BJ (cell line): ENCODE measurements around the gene IRX4. TPM values are rescaled to one million over a fixed set of nuclear protein-coding genes. Genes with fewer than 3 reads are reported as not detected.

Source experiments
- CTCF ChIA-PET: fragments of 350-600 bp; formaldehyde crosslinking; extraction: SDS; loops from one replicate; lab custom pipeline; 2021; ENCODE audit warnings: antibody characterized with exemption, inconsistent platforms; lab: Yijun Ruan, JAX
- POLR2A ChIA-PET: fragments of 300-600 bp; sonication (Branson Sonifier 250); formaldehyde crosslinking; extraction: SDS; loops from one replicate; lab custom pipeline; 2021; ENCODE audit warnings: antibody characterized with exemption; lab: Charles Lee
- DNase-seq: peaks from one replicate; pipeline ENCODE4 v3.0.0-alpha.2; 2011; ENCODE audit warnings: low read depth
- H3K27me3 ChIP-seq: 2 replicates; pipeline ENCODE4 v1.6.0; 2011; ENCODE audit warnings: low read length; ENCODE audit not compliant: control insufficient read depth, insufficient read depth
- H3K36me3 ChIP-seq: 2 replicates; pipeline ENCODE4 v1.5.1; 2011; ENCODE audit warnings: low read length; ENCODE audit not compliant: control insufficient read depth, insufficient read depth
- H3K4me3 ChIP-seq: 2 replicates; pipeline ENCODE4 v1.5.1; 2011; ENCODE audit warnings: low read depth, mild to moderate bottlenecking, control low read depth, low read length
- polyA plus RNA-seq: library from polyadenylated mRNA; depleted of rRNA; stranded (reverse); fragments of >200 nt; gene quantifications from 2 replicates; pipeline ENCODE4 v1.2.3, GENCODE V29; 2011
- TF ChIP-seq, protein P1 (sequence below): IDR thresholded peaks from 2 replicates; pipeline ENCODE4 v1.5.1; 2011; ENCODE audit warnings: low read depth, mild to moderate bottlenecking, control low read depth, inconsistent platforms, low read length, moderate library complexity; ENCODE audit not compliant: insufficient read depth

Gene IRX4
- polyA plus RNA-seq, 1 experiment, result not detected

DNA sequence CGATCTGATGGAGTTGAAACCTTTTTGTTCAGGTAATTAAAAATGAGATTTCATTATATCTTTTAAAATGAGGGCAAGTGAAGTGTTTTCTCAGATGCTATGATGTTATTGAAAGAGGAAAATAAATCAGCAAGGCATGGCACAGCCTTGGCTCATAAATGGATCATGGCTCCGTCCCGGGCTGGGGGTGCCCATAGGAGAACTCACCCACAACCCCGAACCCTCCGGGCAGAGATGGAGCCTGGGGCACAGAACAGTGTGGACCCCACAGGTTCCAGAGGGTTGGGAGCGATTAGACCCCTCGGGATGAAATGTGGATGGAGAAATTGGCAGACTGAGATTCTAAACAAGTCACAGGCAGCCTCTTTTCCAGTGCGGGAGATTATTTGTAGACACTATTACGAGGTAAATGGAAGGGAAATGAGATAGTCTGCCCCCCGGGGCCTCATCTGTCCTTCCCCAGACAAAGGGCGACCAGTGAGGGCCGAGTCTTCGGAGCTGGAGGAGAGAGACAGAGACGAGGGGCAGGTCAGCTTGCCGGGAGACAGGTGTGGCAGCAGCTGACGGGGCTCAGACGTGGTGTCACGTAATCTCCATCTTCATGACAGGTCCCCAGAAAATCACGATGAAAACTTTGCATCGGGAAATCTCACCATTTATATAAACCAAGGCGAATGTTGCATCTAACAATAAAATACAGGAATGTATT lies 47.9 kb downstream of the IRX4 start:
- DNase-seq, result no peak
- H3K27me3 ChIP-seq, result peaks cover 4% of the 10 kb centered on the region; the same call in 1 of the 2 replicates
- H3K4me3 ChIP-seq, result no peak overlapping the region
- CTCF ChIA-PET, result no interaction called here
- POLR2A ChIA-PET, result no interaction called here
- TF ChIP-seq, protein P1, sequence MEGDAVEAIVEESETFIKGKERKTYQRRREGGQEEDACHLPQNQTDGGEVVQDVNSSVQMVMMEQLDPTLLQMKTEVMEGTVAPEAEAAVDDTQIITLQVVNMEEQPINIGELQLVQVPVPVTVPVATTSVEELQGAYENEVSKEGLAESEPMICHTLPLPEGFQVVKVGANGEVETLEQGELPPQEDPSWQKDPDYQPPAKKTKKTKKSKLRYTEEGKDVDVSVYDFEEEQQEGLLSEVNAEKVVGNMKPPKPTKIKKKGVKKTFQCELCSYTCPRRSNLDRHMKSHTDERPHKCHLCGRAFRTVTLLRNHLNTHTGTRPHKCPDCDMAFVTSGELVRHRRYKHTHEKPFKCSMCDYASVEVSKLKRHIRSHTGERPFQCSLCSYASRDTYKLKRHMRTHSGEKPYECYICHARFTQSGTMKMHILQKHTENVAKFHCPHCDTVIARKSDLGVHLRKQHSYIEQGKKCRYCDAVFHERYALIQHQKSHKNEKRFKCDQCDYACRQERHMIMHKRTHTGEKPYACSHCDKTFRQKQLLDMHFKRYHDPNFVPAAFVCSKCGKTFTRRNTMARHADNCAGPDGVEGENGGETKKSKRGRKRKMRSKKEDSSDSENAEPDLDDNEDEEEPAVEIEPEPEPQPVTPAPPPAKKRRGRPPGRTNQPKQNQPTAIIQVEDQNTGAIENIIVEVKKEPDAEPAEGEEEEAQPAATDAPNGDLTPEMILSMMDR, result no peak
- H3K36me3 ChIP-seq, result no peaks in the 10 kb centered on the region

DNA sequence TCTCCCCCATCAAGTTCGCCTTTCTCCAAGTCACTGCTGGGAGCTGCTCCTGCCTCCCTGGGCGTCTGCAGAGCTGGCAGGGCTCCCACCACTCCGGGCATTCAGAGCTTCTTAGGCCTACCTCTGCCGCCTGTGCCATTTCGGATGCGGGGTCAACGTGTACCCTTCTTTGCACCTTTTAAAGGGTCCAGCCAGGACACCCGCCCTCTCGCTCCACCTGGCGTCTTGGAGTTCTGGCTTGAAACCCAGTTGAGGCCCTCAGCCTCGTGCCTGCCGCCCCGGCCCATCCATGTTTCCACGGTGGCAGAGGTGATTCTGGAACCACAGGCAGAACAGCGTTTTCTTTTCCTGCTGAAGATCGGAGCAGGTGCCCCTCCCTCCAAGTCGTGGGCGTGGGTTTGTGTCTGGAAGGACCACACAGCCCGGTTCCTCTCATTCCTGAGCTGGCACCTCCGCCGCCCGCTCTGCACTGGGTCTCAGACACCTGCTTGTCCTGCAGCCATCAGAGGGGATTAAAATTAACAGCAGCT lies 48.6 kb downstream of the IRX4 start:
- peaks cover 4% of the 10 kb centered on the region; the same call in 1 of the 2 replicates for H3K27me3 ChIP-seq
- H3K4me3 ChIP-seq, result no peak overlapping the region
- ChIA-PET POLR2A (no interaction called here), CTCF (no interaction called here)
- TF ChIP-seq, protein P1, result no peak
- DNase-seq, result no peak
- H3K36me3 ChIP-seq, result no peaks in the 10 kb centered on the region

DNA sequence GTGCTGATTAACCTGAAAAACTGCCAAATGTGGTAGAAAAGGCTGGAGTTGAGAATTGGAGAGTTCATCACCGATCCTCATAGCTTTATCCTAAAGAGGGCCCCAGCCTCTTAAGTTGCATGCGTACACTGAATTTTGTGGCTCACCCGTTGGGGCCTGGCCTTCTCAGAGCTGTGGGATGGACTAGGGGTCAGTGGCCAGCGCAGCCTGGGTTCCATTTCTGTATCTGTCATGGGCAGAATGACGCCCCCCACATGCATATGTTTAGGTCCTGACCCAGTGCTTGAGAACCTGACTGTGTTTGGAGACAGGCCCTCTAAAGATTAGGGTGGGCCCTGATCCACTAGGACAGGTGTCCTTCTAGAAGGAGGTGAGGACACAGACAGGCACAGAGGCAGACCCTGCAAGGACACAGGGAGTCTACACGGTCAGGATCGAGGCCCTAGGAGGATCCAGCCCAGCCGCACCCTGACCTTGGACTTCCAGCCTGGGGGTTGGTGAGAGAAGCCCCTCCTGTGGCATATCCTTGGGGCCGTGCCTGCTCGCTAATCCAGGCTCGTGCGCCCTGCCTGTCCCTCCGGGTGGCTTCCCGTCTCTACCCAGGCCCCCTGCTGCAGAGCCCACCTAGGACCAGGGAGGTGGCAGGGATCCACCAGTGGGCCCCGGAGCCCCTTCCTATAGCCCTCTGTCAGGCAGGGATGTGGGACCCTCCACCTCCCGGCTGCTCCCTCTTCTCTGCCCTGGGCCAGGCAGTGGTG lies 49.3 kb downstream of the IRX4 start:
- peaks cover 4% of the 10 kb centered on the region; the same call in 1 of the 2 replicates for H3K27me3 ChIP-seq
- POLR2A ChIA-PET, result no interaction called here
- no peak overlapping the region for H3K4me3 ChIP-seq
- TF ChIP-seq, protein P1, result no peak
- H3K36me3 ChIP-seq, result no peaks in the 10 kb centered on the region
- CTCF ChIA-PET, result no interaction called here
- no peak for DNase-seq

DNA sequence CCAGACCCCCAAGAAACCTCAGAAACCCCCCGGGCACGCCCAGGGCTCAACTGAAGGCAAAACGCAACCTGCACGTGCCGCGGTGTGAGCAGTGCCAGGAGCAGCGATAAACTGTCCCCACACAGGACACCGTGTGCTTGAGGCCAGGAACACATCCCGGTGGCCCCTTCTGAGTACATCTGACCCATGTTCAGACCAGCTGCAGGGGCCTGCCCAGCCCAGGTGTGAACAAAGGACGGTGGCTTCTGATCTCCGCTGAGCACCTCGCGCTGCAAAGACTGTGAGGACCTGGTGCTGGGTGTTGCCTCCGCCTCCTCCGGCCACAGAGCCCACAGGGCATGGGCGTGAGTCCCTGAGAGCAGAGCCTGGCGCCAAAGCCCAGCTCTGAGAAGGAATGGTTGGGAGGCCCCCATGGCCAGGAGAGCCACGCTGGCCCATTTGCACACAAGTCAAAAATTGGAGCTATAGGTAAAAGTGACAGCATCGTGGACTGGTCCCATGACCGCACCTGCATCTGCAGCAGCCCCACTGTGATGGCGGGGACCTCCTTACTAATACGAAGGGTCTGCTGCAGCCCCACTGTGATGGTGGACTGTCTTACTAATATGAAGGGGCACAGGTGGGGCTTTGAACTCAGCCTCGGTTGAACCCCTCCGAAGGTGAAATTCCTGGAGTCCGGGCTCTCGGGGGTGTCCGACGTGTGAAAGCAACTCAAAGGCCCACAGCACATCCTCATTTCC lies 50.0 kb downstream of the IRX4 start:
- CTCF ChIA-PET, result interaction anchor here (1.7 kb wide), 1 partner anchor 69 kb away, joined by 4 read pairs; no protein-coding TSS in a partner anchor
- no peak for DNase-seq
- peaks cover 4% of the 10 kb centered on the region; the same call in 1 of the 2 replicates for H3K27me3 ChIP-seq
- TF ChIP-seq, protein P1, result no peak
- POLR2A ChIA-PET, result no interaction called here
- H3K4me3 ChIP-seq, result no peak overlapping the region
- H3K36me3 ChIP-seq, result no peaks in the 10 kb centered on the region
